Stimulated activated memory B cell treated with anti-CD40 and anti-IgM and Interleukin-4, amounts not matched to agents 10 μg/mL and 1 μg/mL and 100 μg/mL, for 72 hours (primary cell): ENCODE data around the gene TFB1M.

Experiments used
- ATAC-seq: fragments of 150-1000 bp; cut with Tn5 transposase; 2 replicates; pipeline ENCODE4 v1.10.0; 2021
- H3K27ac Mint-ChIP-seq: one replicate; pipeline ENCODE4 v1.8.0; 2022; ENCODE audit warnings: mild to moderate bottlenecking, mixed read lengths
- H3K27me3 Mint-ChIP-seq: one replicate; pipeline ENCODE4 v1.8.0; 2022; ENCODE audit warnings: mixed read lengths
- H3K36me3 Mint-ChIP-seq: one replicate; pipeline ENCODE4 v1.8.0; 2022; ENCODE audit warnings: mixed read lengths
- H3K4me1 Mint-ChIP-seq: one replicate; pipeline ENCODE4 v1.8.0; 2022; ENCODE audit warnings: mixed read lengths
- H3K4me3 Mint-ChIP-seq: one replicate; pipeline ENCODE4 v1.8.0; 2022; ENCODE audit warnings: mild to moderate bottlenecking, moderate library complexity, mixed read lengths
- H3K9me3 Mint-ChIP-seq: one replicate; pipeline ENCODE4 v1.8.0; 2022; ENCODE audit warnings: mixed read lengths

TFB1M gene

GRCh38 chr6:155291291-155291690 lies 23.0 kb downstream of the TFB1M start:
- Mint-ChIP-seq H3K9me3 (no peaks in the 10 kb centered on the region), H3K27ac (no peak overlapping the region), H3K4me3 (no peak overlapping the region), H3K27me3 (no peaks in the 10 kb centered on the region), H3K4me1 (peaks cover 8% of the 10 kb centered on the region), H3K36me3 (peaks cover 70% of the 10 kb centered on the region)
- no peak for ATAC-seq

GRCh38 chr6:155290491-155290890 lies 23.8 kb downstream of the TFB1M start:
- ATAC-seq, result no peak
- Mint-ChIP-seq H3K27ac (no peak overlapping the region), H3K9me3 (no peaks in the 10 kb centered on the region), H3K4me1 (peaks cover 8% of the 10 kb centered on the region), H3K27me3 (no peaks in the 10 kb centered on the region), H3K4me3 (no peak overlapping the region), H3K36me3 (peaks cover 70% of the 10 kb centered on the region)

GRCh38 chr6:155287762-155288161 lies 26.5 kb downstream of the TFB1M start:
- no peaks in the 10 kb centered on the region for H3K9me3 Mint-ChIP-seq
- H3K4me3 Mint-ChIP-seq, result no peak overlapping the region
- peaks cover 63% of the 10 kb centered on the region for H3K36me3 Mint-ChIP-seq
- H3K4me1 Mint-ChIP-seq, result peaks cover 8% of the 10 kb centered on the region
- H3K27me3 Mint-ChIP-seq, result no peaks in the 10 kb centered on the region
- no peak overlapping the region for H3K27ac Mint-ChIP-seq
- no peak for ATAC-seq

- no peaks in the 10 kb centered on the region for H3K9me3 Mint-ChIP-seq
- H3K4me3 Mint-ChIP-seq, result no peak overlapping the region
- H3K4me1 Mint-ChIP-seq, result peaks cover 4% of the 10 kb centered on the region
- peaks cover 58% of the 10 kb centered on the region for H3K36me3 Mint-ChIP-seq
- no peaks in the 10 kb centered on the region for H3K27me3 Mint-ChIP-seq
- ATAC-seq, result no peak
- H3K27ac Mint-ChIP-seq, result no peak overlapping the region
Measured at GRCh38 chr6:155284775-155285174, 29.5 kb downstream of the TFB1M start.

- Mint-ChIP-seq H3K4me1 (no peaks in the 10 kb centered on the region), H3K36me3 (peaks cover 45% of the 10 kb centered on the region), H3K27ac (no peak overlapping the region), H3K4me3 (no peak overlapping the region), H3K9me3 (no peaks in the 10 kb centered on the region), H3K27me3 (no peaks in the 10 kb centered on the region)
- no peak for ATAC-seq
Measured at GRCh38 chr6:155278319-155279049, 35.8 kb downstream of the TFB1M start.

GRCh38 chr6:155276638-155277037 lies 37.6 kb downstream of the TFB1M start:
- ATAC-seq, result no peak
- no peak overlapping the region for H3K4me3 Mint-ChIP-seq
- H3K36me3 Mint-ChIP-seq, result peaks cover 46% of the 10 kb centered on the region
- no peak overlapping the region for H3K27ac Mint-ChIP-seq
- no peaks in the 10 kb centered on the region for H3K9me3 Mint-ChIP-seq
- H3K27me3 Mint-ChIP-seq, result no peaks in the 10 kb centered on the region
- no peaks in the 10 kb centered on the region for H3K4me1 Mint-ChIP-seq

- Mint-ChIP-seq H3K4me3 (no peak overlapping the region), H3K27ac (no peak overlapping the region), H3K4me1 (no peaks in the 10 kb centered on the region), H3K27me3 (no peaks in the 10 kb centered on the region), H3K36me3 (peaks cover 46% of the 10 kb centered on the region), H3K9me3 (no peaks in the 10 kb centered on the region)
- no peak for ATAC-seq
Measured at GRCh38 chr6:155275808-155276480, 38.3 kb downstream of the TFB1M start.

GRCh38 chr6:155274533-155274932 lies 39.8 kb downstream of the TFB1M start:
- no peaks in the 10 kb centered on the region for H3K9me3 Mint-ChIP-seq
- no peak for ATAC-seq
- no peak overlapping the region for H3K27ac Mint-ChIP-seq
- no peaks in the 10 kb centered on the region for H3K4me1 Mint-ChIP-seq
- no peaks in the 10 kb centered on the region for H3K27me3 Mint-ChIP-seq
- no peak overlapping the region for H3K4me3 Mint-ChIP-seq
- peaks cover 42% of the 10 kb centered on the region for H3K36me3 Mint-ChIP-seq

GRCh38 chr6:155274106-155274505 lies 40.2 kb downstream of the TFB1M start:
- Mint-ChIP-seq H3K36me3 (peaks cover 38% of the 10 kb centered on the region), H3K27ac (no peak overlapping the region), H3K27me3 (no peaks in the 10 kb centered on the region), H3K9me3 (no peaks in the 10 kb centered on the region), H3K4me1 (no peaks in the 10 kb centered on the region), H3K4me3 (no peak overlapping the region)
- no peak for ATAC-seq

GRCh38 chr6:155273431-155273830 lies 40.9 kb downstream of the TFB1M start:
- Mint-ChIP-seq H3K27me3 (no peaks in the 10 kb centered on the region), H3K4me1 (no peaks in the 10 kb centered on the region), H3K36me3 (peaks cover 34% of the 10 kb centered on the region), H3K9me3 (no peaks in the 10 kb centered on the region), H3K27ac (no peak overlapping the region), H3K4me3 (no peak overlapping the region)
- no peak for ATAC-seq

- no peaks in the 10 kb centered on the region for H3K27me3 Mint-ChIP-seq
- ATAC-seq, result no peak
- H3K36me3 Mint-ChIP-seq, result peaks cover 34% of the 10 kb centered on the region
- peaks cover 7% of the 10 kb centered on the region for H3K4me1 Mint-ChIP-seq
- H3K4me3 Mint-ChIP-seq, result no peak overlapping the region
- H3K9me3 Mint-ChIP-seq, result no peaks in the 10 kb centered on the region
- H3K27ac Mint-ChIP-seq, result no peak overlapping the region
Measured at GRCh38 chr6:155272353-155273232, 41.7 kb downstream of the TFB1M start.

GRCh38 chr6:155271145-155271544 lies 43.1 kb downstream of the TFB1M start:
- Mint-ChIP-seq H3K36me3 (peaks cover 38% of the 10 kb centered on the region), H3K4me3 (no peak overlapping the region), H3K4me1 (peaks cover 7% of the 10 kb centered on the region), H3K27ac (no peak overlapping the region), H3K27me3 (no peaks in the 10 kb centered on the region), H3K9me3 (no peaks in the 10 kb centered on the region)
- ATAC-seq, result no peak

GRCh38 chr6:155270561-155271091 lies 43.7 kb downstream of the TFB1M start:
- no peak overlapping the region for H3K27ac Mint-ChIP-seq
- no peak overlapping the region for H3K4me3 Mint-ChIP-seq
- H3K36me3 Mint-ChIP-seq, result peaks cover 38% of the 10 kb centered on the region
- peaks cover 7% of the 10 kb centered on the region for H3K4me1 Mint-ChIP-seq
- no peaks in the 10 kb centered on the region for H3K27me3 Mint-ChIP-seq
- H3K9me3 Mint-ChIP-seq, result no peaks in the 10 kb centered on the region
- no peak for ATAC-seq

GRCh38 chr6:155269765-155270164 lies 44.5 kb downstream of the TFB1M start:
- no peaks in the 10 kb centered on the region for H3K27me3 Mint-ChIP-seq
- no peaks in the 10 kb centered on the region for H3K9me3 Mint-ChIP-seq
- H3K36me3 Mint-ChIP-seq, result peaks cover 39% of the 10 kb centered on the region
- peaks cover 7% of the 10 kb centered on the region for H3K4me1 Mint-ChIP-seq
- no peak overlapping the region for H3K27ac Mint-ChIP-seq
- no peak for ATAC-seq
- no peak overlapping the region for H3K4me3 Mint-ChIP-seq
